HG02884 (cell line): ENCODE data around the gene MYH7B.

Experiments used
- ATAC-seq: cut with Tn5 transposase; IDR thresholded peaks from one replicate; pipeline ENCODE4 v1.9.1; 2021; ENCODE audit warnings: mild to moderate bottlenecking, moderate library complexity; ENCODE audit not compliant: unreplicated experiment

MYH7B gene

DNA sequence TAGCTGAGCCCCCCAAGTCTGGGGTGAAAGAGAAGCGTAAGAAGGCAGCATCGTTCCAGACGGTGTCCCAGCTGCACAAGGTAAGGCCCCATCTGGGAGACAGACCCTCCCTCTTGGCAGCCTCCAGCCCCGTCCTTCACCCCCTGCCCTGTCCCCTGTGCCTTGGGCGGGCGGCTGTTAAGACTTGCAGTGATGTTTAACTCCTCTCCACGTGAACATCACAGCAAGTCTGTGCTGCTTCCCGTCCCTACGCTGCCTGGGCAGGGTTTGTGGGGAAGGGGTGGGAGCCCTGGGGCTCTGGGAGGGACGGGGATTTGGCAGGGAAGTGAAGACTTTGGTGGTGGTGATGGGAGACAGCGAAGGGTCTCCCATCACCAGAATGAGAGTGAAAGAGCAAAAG, 34.6 kb downstream of the MYH7B start:
- no peak for ATAC-seq

DNA sequence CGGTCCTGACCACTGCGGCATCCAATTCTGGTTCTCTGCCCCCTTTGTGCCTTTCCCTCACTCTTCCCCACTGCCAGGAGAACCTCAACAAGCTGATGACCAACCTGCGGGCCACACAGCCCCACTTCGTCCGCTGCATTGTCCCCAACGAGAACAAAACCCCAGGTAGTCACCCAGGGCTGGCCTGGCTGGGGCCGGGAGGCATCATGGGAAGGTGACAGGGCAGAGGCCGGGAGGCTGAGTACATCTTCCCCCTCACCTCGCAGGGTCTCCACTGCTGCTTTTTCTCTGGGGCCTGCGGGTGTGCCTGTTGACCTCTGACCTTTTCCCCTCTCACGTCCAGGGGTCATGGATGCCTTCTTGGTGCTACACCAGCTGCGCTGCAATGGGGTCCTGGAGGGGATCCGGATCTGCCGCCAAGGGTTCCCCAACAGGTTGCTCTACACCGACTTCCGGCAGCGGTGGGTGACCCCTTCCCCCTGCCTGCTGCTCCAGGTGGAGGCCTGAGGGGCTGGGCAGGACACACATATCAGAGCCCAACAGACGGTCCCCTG, 35.1 kb downstream of the MYH7B start:
- no peak for ATAC-seq

DNA sequence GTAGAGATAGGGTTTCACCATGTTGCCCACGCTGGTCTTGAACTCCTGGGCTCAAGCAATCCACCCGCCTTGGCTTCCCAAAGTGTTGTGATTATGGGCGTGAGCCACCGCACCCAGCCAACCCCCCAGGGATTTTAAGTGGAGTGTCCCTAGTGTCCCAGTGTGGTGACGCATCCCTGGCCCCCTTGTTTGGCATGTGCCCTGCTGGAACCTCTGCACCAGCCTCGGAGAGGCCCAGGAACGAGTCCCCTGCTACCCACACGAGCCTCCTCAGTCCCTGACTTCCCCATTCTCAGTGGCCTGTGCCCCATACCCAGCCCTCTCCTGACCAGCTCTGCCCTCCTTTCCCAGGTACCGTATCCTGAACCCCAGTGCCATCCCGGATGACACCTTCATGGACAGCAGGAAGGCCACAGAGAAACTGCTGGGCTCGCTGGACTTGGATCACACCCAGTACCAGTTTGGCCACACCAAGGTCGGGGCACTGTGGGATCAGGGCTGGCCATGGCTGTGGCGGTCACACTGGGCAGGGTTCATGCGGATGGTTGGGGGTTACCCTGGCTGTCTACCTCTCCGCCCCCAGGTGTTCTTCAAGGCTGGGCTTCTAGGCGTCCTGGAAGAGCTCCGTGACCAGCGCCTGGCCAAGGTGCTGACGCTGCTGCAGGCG, 37.2 kb downstream of the MYH7B start:
- ATAC-seq: no peak

DNA sequence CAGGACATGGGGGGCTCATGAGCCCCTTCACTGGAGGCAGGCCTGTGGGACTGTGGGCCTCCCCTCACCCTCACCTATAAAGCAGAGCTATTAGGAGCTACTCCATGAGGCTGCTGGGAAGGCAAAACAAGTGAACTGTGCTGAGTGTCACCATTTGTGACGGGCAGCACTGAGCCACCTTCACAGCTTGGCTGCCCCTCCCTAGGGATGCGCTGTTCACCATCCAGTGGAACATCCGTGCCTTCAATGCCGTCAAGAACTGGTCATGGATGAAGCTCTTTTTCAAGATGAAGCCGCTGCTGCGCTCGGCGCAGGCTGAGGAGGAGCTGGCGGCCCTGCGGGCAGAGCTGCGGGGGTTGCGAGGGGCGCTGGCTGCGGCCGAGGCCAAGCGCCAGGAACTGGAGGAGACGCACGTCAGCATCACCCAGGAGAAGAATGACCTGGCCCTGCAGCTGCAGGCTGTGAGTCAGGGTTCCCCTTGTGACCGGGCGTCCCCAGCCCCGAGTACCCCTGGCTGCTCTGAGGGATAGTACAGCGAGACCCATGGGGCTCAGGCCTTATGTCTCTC, 38.4 kb downstream of the MYH7B start:
- no peak for ATAC-seq

DNA sequence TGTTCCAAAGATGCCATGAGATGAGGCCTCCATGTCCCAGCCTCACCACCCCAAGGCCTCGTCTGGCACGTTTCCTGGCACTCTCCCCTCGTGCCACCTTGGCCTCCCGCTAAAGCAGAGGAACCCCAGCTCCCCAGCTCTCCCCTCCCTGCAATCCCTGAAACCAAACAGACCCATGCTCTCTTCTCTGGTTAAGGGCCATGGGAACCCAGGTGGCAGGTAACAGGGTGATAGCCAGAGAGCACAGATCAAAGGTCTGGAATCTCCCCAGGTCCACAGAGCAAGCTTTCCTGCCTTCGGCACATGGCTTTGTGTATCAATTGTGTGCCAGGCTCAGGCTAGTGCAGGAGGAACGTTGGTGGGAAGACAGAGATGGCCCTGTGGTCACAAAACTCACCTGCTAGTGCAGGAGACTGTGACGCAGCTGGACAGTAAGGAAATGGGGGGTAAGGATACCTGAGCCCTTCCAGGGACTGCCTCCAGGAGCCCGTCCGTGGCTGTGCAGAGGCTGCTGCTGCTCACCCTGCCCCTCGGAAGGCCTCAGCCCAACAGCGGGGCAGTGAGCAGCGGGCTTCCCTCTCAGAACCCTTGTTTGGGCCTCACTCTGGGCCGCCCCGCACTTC, 39.0 kb downstream of the MYH7B start:
- no peak for ATAC-seq

DNA sequence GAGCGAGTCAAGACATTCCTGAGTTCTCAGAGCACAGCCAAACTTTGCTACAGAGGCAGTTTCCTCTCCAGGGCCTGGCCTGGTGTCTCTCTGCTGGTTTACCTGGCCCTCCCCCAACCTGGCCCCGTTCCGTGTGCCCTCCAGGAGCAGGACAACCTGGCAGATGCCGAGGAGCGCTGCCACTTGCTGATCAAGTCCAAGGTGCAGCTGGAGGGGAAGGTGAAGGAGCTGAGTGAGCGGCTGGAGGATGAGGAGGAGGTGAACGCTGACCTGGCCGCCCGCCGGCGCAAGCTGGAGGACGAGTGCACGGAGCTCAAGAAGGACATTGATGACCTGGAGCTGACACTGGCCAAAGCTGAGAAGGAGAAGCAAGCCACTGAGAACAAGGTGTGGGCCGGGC, 39.5 kb downstream of the MYH7B start:
- no peak for ATAC-seq

DNA sequence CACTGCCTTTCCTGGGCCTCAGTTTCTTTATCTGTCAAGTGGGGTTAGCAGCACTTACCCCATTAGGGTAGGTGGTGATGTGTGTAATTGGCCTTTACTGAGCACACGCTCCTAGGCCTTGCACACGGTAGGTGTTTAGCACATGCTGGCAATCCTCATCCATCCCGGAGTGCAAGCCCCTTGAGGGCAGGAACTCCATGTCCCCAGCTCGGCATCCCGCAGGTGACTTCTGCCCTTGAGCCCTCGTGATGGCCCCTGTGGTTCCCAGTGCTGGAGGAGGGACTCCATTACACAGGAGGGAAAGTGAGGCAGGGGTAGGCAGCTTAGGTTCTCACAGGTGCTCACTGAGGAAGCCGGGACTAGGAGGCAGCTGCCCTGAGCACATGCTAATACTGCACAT, 40.0 kb downstream of the MYH7B start:
- ATAC-seq: no peak

DNA sequence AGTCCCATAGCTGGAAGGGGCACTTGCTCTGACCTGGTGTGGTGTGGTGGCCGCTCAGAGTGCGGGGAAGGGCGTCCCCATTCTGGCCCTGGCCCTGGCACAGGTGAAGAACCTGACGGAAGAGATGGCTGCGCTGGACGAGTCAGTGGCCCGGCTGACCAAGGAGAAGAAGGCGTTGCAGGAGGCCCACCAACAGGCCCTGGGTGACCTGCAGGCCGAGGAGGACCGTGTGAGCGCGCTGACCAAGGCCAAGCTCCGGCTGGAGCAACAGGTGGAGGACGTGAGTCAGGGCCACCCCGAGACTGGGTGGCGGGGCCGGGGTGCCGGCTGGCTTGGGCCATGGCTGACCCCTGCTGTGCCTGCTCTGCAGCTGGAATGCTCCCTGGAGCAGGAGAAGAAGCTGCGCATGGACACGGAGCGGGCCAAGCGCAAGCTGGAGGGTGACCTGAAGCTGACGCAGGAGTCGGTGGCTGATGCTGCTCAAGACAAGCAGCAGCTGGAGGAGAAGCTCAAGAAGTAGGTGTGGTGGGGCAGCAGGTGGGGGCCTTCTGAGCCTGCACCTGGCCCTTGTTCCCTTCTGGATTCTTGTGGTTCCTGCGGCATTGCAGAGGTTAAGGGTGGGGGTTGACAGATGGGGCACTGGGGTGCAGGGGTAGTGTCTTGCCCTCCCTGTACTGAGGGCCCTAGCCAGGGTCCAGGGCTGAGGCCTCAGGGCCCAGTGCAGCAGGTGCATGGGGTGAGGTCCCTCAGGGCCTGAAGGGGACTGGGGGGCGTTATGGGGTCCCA, 40.8 kb downstream of the MYH7B start:
- ATAC-seq: no peak

DNA sequence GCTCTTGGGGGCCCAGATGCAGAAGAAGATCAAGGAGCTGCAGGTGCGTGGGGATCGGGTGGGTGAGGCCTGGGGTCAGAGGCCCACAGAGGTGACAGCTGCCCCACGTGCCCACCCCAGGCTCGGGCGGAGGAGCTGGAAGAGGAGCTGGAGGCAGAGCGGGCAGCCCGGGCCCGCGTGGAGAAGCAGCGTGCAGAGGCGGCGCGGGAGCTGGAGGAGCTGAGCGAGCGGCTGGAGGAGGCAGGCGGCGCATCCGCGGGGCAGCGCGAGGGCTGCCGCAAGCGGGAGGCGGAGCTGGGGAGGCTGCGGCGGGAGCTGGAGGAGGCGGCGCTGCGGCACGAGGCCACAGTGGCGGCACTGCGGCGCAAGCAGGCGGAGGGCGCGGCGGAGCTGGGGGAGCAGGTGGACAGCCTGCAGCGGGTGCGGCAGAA, 41.5 kb downstream of the MYH7B start:
- no peak for ATAC-seq

DNA sequence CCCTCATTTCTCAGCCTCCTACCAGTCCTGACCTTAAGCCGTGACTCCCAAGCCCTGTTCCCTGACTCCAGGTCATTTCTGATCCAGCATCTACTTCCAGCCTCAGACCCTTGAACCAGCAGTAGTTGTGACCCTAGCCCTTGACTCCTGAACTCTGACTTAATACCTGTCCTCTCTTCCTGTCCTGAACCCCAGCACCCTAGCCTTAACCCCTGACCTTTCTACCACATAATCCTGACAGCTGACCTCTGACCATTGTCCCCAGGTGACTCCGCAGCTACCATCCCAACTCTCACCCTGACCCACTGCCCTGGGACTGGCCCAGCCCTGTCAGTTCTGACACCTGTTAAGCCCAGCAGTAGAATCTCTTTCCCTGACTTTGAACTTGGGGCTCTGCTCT, 42.1 kb downstream of the MYH7B start:
- no peak for ATAC-seq

DNA sequence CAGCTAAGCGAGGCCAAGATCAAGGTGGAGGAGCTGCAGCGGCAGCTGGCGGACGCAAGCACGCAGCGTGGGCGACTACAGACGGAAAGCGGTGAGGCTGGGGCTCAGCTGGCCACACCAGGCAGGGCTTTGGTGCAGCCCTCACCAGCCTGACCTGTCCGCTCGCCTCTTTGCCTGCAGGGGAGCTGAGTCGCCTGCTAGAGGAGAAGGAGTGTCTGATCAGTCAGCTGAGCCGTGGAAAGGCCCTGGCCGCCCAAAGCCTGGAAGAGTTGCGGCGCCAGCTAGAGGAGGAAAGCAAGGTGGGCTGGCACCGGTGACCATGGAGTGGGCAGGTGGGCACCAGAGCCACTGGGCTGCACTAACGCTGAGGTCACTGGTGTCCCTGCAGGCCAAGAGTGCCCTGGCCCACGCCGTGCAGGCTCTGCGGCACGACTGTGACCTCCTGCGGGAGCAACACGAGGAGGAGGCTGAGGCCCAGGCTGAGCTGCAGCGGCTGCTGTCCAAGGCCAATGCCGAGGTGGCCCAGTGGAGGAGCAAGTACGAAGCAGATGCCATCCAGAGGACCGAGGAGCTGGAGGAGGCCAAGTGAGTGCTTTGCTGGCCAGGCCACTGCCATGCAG, 42.8 kb downstream of the MYH7B start:
- ATAC-seq: no peak

DNA sequence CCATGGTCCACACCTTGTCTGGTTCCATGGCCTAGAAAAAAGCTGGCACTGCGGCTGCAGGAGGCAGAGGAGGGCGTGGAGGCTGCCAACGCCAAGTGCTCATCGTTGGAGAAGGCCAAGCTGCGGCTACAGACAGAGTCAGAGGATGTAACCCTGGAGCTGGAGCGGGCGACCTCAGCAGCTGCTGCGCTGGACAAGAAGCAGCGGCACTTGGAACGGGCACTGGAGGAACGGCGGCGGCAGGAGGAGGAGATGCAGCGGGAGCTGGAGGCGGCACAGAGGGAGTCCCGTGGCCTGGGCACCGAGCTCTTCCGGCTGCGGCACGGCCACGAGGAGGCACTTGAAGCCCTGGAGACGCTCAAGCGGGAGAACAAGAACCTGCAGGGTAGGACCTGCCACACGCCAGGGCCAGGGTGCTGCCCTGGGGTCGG, 43.4 kb downstream of the MYH7B start:
- ATAC-seq: no peak

DNA sequence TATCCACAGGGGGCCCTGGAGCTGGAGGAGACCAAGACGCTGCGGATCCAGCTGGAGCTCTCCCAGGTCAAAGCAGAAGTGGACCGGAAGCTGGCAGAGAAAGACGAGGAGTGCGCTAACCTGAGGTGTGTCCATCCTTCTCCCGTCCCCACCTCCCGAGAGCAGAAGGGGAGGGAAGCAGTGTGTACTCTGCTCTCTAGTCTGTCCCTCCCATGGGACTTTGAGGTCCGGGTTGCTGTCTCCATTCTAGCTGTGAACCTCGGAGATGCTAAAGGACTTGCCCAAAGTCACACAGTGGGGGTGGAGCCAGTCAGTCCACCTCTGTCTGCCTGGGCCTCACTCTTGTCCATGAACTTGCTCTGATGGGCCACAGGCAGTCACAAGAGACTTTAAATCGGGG, 44.1 kb downstream of the MYH7B start:
- ATAC-seq: no peak

DNA sequence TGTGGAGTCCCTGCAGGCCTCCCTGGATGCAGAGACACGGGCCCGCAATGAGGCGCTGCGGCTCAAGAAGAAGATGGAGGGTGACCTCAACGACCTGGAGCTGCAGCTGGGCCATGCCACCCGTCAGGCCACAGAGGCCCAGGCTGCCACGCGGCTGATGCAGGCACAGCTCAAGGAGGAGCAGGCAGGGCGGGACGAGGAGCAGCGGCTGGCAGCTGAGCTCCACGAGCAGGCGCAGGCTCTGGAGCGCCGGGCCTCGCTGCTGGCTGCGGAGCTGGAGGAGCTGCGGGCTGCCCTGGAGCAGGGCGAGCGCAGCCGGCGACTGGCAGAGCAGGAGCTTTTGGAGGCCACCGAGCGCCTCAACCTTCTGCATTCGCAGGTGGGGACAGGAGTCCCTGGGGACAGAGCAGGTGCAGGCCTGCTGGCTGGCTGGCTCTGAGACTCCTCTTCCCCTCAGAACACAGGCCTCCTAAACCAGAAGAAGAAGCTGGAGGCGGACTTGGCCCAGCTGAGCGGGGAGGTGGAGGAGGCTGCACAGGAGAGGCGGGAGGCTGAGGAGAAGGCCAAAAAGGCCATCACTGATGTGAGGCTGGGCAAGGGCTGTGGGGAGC, 44.7 kb downstream of the MYH7B start:
- ATAC-seq: no peak

DNA sequence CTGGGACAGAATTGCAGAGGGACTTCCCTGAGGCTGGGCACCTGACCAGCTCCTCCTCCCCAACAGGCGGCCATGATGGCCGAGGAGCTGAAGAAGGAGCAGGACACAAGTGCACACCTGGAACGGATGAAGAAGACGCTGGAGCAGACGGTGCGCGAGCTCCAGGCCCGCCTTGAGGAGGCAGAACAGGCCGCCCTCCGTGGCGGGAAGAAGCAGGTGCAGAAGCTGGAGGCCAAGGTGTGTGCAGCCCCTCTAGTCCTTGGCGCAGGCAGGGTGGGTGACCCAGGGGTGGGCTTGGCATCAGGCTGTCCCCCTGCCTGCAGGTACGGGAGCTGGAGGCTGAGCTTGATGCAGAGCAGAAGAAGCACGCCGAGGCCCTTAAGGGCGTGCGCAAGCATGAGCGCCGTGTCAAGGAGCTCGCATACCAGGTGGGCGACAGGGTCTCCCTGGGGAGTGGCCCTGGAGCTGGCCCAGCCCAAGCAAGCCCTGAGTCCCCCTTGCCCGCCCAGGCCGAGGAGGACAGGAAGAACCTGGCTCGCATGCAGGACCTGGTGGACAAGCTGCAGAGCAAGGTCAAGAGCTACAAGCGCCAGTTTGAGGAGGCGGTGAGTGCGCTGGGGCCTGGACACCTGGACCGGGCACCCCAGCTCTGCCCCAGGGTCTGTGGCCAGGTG, 45.4 kb downstream of the MYH7B start:
- ATAC-seq: no peak

DNA sequence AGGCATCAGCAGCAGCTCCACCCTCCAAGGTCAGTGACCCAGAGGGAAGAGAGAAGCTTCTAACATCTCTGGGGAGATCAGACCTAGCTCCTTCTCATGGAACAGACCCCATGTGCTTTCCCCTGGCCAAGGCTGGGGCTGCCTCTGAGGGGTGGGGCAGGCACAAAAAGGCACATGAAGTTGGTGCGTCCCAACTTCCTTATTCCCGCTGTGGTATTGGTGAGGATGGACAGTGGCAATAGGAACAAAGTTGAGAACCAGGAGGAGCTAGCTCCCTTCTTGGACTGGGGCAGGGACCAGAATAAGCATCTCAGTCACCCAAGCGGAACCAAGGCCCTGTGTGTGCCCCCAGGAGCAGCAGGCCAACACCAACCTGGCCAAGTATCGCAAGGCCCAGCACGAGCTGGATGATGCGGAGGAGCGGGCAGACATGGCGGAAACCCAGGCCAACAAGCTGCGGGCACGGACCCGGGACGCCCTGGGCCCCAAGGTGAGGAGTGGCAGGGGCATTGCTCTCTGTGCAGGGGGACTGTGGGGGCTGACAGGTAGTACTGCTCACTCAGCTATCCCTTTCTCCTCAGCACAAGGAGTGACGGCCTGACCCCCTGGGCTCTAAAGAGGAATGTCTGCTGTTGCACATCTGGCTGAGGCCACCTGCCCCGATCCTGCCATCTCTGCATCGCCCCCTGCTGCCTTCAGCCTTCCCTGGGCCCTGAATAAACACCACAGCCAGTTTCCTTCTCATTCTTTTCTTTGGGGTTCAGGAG, 46.1 kb downstream of the MYH7B start:
- ATAC-seq: no peak

DNA sequence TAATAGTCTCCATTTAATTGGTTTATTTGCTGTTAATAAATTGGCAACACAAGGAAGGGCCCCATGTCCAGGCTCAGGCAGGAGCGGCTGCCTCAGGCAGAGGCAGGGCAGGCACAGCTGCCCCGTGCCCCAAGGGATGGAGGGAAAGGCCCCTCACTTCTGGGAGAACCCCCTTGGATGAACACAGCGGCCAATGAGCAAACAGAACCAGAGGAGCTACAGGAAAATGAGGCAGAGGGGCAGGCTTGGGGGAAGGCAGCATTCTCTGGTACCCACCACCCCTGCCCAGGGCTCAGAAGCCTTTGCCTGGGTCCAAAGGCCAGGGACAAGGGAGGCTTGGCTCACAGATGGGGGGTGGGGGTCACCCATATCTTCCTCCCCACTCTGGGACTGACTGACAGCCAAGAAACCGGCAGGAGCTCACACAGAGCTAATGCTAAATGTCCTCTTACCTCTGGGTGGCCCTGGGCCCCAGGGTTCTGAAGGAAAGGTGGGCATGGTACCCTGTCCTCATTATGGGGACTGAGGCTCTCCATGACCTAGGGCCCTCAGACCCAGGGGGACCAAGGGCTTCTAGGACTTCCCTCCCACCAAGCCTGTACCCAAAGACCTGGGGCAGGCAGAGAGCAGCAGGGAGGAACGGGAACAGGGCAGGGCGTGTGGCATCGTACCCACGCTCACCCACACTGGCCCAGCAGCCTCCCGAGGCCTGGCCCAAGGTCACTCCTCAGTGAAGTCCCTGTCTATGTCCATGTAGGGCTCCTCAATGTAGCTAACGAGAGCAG, 47.0 kb downstream of the MYH7B start:
- ATAC-seq: no peak

DNA sequence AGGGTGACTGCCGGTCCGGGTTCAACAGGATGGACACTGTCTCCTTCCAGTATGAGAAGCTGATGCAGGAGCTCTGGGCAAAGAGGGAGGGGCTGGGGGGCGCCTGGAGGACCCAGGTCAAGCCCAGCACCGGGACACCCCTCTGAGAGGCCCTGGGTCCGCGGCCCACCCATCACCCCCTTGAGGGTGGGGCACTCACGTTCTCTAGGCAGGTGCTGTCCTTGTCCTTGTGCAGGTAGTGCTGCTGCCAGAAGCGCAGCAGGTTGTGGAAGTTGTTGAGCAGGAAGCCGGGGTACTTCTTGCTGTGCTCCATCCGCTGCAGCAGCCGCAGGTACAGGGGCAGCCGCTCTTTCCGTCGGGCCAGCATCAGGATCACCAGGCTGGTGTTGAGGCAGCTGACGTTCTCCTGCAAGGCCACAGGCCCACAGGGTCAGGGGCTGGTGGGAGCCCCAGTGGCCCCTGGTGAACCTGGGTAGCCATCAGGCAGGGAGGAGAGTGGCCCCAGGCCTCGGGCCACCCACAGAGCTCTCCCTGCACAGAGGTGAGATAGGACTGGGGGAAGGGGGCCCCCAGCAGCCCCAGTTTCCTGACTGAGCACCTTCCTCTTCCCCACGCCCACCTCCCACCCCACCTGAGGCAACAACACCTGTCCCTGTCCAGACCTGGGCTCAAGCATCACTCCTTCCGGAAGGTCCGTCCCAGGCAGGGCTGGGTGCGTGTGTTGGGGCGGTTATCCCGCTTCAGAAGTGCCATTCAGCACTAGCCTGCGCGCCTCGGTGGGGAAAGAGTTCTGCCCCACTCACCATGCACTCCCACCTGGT, 47.8 kb downstream of the MYH7B start:
- ATAC-seq: no peak
